Renal cortex interstitium (tissue), 11 donors: ENCODE results near the gene TSFM. TPM values are rescaled to one million over a fixed set of nuclear protein-coding genes. Genes with fewer than 3 reads are reported as not detected.

Experiments used
- DNase-seq, 11 donors: peaks; one replicate each; pipeline ENCODE4 v3.0.0-alpha.2; 2013; ENCODE audit warnings: low read depth in 9 of 11, low spot score in 4 of 11; ENCODE audit errors: extremely low read depth in 1 of 11
- polyA plus RNA-seq, 3 donors: library from polyadenylated mRNA; unstranded; fragments of 120-200 nt; gene quantifications; one replicate each; pipeline ENCODE4 v1.2.1, GENCODE V29; 2013; ENCODE audit not compliant: insufficient read length in 3 of 3

Gene TSFM
- polyA plus RNA-seq, 3 donors = 40.5 to 43.2 (median 40.6) TPM

DNA sequence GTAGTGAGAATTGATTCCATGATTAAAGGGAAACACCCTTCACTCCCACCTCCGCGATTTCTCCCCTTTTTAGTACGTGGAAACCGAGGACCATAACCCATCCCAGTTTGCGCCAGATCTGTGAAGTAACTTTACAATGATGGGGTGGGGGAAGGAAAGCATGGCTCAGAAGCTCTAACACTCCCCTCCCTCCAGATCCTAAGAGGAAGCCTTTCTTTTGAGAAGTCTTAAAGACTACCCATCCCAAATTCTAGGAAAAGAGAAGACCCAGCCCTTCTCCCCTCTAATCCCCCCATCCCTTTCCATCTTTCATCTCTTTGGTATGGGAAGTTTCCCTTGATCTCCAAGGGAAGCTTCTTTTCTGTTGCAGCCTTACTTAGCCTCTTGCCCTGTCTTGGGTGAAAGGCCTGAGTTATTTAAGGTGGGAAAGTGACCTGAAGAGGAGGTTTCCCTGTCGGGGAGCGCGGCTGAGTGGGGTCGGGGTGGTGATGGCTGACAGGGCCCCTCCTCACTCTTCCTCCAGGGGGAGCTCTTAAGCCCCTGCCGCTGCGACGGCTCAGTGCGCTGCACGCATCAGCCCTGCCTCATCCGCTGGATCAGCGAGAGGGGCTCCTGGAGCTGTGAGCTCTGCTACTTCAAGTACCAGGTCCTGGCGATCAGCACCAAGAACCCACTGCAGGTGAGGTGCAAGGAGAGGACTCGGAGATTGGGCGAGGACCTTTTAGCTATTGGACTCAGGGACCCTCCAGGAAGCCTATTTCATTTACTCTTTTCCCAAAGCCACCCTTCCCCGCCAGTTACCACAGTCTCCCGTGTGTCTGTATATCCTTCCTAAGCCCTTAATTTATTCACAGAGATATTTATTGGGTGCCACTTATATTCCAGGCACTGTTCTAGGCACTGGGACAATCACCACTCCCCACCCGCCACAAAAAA is 25.9 kb upstream of the TSFM start:
- no peak for DNase-seq

DNA sequence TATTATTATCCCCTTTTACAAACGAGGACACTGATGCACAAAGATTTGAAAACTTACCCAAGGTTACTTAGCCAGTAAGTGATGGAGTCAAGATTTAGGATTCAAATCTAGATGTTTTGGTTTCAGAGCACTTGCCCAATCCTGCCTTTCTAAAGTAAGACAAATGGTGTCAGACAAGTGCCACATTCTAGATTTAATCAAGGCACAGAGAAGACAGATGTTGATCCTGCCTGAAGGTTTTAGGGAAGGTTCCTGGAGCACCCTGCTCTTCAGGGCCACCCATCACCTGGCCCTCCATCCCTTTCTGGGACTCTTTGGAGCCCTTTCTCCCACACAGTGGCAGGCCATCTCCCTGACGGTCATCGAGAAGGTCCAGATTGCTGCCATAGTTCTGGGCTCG is 24.8 kb upstream of the TSFM start:
- DNase-seq = no peak

DNA sequence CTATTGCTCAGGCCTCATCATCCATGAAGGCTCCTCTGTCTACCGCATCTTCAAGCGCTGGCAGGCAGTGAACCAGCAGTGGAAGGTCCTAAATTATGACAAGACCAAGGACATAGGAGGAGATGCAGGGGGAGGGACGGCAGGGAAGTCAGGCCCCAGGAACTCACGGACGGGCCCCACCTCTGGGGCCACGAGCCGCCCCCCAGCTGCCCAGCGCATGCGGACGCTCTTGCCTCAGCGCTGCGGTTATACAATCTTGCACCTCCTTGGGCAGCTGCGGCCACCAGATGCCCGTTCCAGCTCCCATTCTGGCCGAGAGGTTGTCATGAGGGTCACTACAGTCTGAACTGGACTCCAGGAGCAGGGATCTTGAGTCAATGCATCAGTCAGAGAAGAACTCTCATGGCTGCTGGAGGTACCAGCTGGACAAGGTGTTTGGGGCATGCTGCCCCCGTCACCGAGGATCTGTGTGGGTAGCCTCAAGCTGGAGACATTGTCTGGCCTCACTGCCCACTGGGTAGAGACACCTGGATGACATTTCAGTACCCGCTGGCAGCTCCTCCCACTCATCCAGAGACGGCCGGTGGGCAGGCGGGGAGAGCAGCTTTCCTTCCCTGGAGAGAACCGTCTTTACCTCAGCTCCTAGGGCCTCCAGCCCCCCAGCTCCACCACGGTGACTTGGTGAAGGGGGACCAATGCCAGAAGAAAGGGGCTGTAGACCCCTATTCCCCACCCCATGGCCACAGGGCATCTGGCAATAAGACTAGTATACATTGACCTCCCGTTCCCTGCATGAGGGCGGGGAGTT is 23.8 kb upstream of the TSFM start:
- no peak for DNase-seq

DNA sequence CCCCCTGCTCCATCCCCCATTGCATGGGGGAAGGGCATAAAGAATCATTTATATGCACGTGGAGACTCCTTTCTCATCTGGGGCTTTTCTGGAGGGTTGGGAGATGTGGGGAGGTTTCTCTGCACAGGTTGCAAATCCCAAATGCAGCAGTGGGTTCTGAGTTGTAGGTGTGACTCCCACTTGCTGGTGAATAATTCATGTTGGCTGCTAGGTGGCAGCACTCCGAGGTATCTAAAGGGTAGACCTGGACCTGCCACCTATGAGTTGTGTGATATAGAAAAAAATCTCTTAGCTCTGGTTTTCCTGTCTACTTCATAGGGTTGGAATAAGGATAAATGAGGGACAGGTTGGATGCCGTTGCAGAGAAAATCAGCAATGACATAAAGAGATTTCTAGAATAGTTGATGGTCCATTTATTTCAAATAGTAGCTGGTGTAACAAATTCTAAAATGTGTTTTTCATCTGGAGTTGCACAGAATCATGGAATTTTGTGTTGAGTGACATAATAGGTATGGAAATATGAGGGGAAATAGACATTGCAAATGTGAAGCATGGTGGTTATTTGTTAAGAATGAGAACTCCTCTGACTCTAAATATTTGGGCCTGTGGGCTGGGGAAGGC is 23.1 kb upstream of the TSFM start:
- no peak for DNase-seq

DNA sequence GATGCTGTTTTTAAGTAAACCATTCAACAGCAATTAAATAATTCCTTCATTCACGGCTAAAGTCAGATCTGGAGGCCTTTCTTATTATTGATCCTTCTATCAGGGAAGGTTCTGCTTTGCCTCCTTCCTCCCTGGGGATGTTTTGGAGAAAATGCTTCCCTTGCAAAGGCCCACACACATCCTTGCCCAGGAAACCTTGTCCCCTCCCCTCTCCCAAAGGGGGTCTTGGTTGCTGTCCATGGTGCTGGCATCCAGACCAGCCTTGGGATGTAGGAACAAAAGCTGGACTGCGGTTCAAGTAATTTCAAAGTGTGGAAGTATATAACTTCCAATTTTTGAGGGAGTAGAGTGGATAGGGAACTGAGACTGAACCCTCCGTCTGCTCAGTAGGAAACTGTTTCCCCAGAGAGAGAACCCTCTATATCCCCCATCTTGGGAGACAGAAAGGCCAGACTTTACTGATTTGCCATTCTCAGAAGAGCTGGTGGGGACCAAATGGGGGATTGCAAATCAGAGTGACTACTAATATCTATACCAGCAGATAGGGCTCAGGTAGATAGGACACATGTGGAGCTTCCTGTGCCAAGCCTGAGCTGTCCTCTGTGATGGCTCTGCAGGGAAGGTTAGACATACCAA is 22.1 kb upstream of the TSFM start:
- no peak for DNase-seq

DNA sequence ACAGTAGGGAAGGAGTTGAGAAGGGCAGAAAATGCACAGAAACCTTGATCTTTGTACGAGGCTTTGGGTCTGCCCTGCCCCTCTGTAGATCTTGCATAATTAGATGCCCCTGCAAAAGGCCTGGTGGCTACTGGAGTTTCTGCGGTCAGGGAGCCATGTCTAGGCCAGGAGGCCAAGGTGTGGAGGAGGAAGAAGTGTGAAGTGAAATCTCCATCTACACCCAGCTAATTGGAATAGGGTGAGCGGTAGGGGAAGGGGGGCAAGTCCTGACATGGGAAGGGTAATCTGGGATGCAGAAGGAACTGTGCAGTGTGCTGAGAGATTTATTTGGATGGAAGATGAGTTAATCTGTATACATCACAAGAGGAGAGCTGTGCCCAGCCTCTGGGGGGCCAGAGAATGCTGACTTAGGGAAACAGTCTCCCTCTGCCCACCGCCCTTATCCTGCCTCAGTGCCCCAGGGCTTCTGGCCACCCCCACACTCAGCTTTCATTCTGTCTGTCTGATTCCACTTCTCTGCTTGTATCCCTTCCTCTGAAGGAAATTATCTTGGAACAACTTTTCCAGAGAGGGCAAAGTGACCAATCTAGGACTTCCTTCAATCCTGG is 21.1 kb upstream of the TSFM start:
- DNase-seq = no peak

DNA sequence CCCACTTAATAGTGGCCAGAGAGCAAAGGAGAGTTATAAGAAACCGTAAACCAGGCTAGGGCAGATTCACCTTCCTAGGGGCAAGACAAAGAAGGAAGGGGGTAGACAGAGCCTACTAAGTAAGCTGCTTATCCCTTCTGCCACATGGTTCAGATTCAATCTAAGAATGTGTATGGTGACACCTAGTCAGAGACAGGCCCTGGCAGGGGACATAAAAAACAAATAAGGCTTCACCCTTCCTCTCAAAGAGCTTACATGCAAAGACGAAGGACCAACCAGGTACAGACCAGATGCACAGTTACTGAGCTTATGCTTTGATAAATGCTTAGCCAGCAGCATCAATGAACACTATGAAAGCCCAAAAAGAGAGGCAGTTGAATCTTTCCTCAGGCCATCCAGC is 20.1 kb upstream of the TSFM start:
- DNase-seq = no peak

DNA sequence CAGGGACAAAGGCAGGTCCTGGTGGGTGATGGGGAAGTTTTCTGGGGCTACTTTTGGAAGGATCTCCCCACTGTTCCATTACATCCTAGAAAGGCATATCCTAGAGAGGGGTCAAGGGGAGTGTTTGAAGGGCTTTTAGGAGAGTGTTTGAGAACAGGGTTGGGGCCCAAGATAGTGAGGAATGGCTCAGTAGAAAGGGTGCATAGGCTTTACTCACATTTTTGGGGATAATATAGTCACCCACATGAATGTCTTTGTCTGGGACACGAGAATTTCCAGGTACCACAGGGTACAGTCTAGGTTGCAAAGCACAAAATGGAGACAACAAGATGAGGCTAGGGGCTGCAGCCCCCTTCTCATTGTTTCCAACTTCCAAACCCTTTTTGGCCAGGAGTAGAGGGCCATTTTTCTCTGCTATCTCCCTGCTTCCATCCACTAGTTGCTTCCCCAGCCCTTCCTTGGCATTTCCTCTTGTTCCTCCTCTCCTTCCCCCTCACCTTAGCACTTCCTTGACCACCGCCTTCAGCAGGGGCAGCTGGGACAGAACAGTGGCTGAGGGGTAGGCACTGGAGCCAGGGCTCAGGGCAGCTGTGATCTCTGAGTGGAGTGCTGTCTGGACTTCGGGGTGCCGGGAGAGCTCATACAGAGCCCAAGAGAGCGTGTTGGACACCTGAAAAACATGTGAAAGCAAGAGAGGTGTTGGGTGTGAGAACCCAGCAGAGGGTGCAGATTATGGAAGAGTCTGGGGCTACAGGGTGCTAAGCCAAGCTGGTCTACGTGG is 18.5 kb upstream of the TSFM start:
- DNase-seq = no peak

DNA sequence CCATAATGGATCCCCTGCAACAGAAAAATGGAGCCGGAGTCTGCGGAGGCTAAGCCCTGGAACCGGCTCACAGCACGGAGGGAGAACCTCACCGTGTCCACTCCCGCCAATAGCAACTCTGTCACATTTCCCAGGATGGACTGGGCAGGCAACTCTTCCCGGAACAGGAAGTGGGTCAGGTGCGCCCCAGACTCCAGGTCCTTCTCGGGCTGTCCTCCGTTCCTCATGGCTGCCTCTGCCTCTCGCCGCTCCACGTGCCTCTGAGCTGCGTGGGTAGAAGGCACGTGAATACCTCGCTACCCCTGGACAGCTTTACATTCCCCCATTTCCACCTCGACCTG is 18.0 kb upstream of the TSFM start:
- DNase-seq = no peak

DNA sequence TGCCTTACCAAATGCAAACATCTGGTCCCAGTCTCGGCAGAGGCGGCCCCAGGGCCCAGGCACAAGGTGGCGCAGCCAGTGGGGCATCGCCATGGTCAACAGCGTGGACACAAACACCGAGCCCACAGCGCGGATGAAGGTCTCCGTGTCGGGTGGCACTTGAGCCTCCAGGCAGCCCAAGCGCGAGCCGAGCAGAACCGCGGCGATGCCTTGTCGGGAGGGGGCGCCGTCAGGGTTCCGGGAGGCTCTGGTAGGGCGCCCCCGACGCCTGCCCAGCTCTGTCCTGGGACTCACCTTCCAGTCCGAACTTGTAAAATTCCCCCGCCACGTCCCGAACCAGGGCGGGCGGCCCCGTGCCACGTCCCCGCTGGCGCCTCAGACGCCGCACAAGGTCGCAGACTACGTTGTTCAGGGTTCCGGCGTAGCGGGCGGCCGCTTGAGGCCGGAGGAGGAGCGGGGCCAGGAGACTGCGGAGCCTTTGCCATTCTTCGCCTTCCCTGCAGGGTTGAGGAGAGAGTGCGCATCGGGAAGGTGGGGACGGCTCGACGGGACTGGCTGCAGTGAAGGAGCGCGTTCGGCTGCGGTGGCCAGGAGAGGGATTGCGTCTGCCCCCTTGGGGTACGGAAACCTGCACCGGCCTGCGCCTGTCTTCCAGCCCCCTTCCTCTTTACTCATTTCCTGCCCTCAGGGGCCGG is 17.4 kb upstream of the TSFM start:
- DNase-seq = no peak

DNA sequence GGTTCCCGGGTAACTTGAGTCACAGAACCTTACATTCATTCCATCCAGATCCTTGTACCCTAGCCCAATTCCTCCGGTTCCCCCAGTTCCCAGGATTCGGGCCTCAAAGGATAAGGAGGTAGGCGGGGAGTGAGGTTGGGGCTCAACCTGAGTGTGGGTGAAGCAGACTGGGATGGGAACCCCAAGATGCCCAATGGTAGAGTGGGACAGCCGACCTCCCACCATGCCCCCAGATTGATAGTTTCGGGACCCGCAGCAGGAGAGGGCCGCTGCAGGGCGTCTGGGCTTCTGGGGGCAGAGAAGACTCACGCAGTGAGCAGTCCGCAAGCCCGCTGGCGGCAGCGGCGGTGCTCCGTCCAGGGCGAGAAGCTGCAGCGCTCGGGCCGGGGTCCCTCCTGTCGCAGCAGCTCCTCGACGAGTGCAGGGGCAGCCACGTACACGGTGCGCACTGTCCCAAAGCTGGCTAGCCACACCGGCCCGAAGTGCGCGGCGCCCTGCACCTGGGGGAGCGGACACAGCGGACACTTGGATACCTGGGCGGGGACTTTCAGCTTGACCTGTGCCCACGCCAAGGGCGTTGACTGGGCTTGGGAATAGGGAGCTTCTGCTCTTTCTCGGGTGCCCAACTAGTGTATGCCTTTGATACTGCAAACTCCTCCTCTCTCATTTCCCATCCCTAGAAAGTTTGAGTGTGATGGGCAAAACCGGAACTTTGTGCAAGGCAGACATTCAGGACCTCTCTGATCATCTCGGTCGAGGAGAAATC is 16.7 kb upstream of the TSFM start:
- DNase-seq = no peak

DNA sequence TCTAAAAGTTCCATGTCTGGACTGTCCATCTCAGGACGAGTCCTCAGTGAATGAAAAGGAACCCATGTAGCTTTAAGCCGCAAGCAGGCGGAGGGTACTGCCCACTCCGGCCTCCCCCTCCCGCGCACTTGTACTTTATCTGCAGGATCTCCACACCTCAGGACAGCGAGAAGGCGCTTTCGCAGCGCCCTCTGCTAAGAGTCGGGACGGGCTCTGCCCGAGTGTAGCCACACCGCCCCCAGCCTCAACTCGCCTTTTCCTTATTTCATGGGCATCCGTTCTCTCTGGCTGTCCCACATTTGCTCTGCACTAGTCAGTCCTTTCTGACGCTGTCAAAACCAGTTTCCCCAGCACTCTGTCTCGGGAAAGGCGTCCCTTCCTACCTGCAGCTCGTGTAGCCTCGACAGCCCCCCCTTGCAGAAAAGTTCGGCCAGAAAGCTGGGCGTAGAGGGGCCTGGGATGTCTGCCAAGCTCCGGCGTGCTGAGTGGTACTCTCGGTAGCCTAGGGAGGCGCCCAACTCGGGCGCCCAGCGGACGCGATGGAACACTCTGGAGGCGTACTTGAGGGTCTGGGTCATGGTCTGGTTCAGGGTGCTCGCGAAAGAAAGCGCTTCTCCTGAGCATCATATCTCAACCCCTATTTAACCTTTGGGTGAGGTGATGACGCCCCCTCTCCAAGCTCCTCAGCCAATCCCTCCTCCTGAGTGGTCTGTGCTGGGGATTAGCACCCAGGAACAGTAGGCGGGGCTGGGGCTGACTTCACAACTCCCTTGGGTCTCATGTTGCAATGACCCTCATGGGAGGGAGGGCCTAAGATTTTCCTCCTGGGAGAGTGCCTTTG is 15.9 kb upstream of the TSFM start, which contains the start of gene CYP27B1:
Gene CYP27B1 (minus strand): TSS at position 615 of the 841 bp plus-strand sequence. CDS start 37 bp downstream, at position 578.
- DNase-seq = no peak

DNA sequence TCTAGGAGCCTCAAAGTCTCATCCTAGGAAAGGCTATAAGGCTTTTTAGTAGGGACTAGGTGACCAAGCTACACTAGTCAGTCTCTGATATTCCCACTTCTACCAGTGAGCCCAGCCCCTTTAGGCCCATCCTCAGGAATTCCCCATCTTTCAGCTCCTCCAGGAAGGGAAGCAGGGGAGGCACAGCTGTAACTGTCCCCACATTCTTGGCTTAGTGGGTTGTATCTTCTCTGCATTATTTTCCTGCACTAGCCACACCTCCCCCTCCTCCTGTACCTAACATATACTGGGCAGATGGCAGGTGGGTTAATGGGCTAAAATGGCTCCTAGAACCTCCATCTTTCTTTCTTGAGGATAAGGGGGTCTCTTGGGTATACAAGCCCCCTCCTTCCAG is 15.3 kb upstream of the TSFM start:
- no peak for DNase-seq

DNA sequence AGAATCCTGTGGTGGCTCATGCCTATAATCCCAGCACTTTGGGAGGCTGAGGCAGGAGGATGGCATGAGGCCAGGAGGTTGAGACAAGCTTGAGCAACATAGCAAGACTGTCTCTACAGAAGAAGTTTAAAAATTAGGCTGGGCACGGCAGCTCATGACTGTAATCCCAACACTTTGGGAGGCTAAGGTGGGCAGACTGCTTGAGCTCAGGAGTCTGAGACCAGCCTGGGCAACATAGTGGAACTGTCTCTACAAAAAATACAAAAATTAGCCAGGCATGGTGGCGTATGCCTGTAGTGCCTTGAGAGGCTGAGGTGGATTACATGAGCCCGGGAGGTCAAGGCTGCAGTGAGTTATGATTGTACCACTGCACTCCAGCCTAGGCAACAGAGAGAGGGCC is 14.7 kb upstream of the TSFM start:
- DNase-seq = no peak

DNA sequence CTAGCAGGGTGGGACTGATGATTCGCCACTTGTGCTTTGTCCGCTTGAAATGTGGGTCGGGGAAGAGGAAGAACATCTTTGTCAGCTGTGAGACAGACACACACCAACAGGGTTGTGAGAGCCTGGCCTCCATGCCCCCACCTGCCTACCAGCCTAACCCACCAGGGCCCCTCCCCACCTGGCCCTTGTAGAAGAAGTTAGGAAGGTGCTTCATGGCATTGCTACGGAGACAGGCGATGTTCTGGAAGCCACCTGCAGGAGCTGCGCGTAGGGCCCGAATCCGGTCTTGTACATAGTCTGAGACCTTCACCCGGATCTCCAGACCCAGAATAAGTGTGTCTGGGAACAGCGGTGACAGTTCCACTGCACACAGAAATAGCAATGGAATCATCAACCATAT is 13.0 kb upstream of the TSFM start:
- no peak for DNase-seq

DNA sequence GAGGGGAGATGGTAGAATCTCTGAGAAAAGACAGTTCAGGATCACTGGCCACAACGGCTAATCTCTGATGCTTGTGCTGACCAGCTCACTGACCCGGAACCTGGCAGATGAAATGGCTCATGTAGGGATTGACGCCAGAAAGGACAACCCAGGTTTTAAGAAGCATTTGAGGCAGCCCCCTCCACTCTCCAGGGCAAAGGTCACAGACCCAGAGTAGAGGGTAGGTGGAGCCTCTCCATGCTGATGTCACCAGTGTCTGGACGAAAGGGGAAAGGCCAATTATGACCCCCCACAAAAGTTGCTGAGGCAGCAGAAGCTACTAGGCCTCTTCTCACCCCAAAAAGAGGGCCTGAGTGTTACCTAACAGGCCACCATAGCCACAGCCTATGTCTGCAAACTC is 11.9 kb upstream of the TSFM start:
- DNase-seq = no peak
